ENCODE data around the gene CHRND. TPM values are rescaled to one million over a fixed set of nuclear protein-coding genes. Genes with fewer than 3 reads are reported as not detected.

CHRND gene
- total RNA-seq (2014; rRNA removed; shearing (Covaris generic); ENCODE audit: low replicate concordance), result not detected in 2 replicates

GRCh38 chr2:232525791-232526371 lies at the start of gene CHRND:
Gene CHRND (plus strand): TSS chr2:232526160. CDS start chr2:232526216, 56 bp downstream.
- Histone ChIP-seq H3K27me3 (ENCODE audit: low read length) (no peaks in the 10 kb centered on the region), H3K27ac (ENCODE audit: low read length) (no peak within 1 kb of the TSS), H3K9ac (ENCODE audit: low read length) (no peak within 1 kb of the TSS), H3K9me2 (replicated peaks; ENCODE audit: insufficient read depth, low read length) (no peaks in the 10 kb centered on the region), H3K9me3 (ENCODE audit: low read length) (no peaks in the 10 kb centered on the region), H3K4me2 (ENCODE audit: low read depth, low read length, poor library complexity, severe bottlenecking) (no peak within 1 kb of the TSS), H2AFZ (ENCODE audit: low read length) (no peak within 1 kb of the TSS), H4K20me1 (ENCODE audit: insufficient read depth, low read depth, low read length) (no peaks in the 10 kb centered on the region; the same call in 1 of the 2 replicates), H3K36me3 (ENCODE audit: insufficient read depth, low read length) (no peaks in the 10 kb centered on the region), H3K4me1 (ENCODE audit: low read length) (peaks cover 5% of the 10 kb centered on the region), H3K79me2 (ENCODE audit: low read length) (no peaks in the 10 kb centered on the region), H3K4me3 (ENCODE audit: low read length) (no peak within 1 kb of the TSS)
- DNase-seq, result no peak

- no peaks in the 10 kb centered on the region for H3K79me2 ChIP-seq (ENCODE audit: low read length)
- H3K9me3 ChIP-seq (ENCODE audit: low read length), result no peaks in the 10 kb centered on the region
- no peaks in the 10 kb centered on the region for H3K36me3 ChIP-seq (ENCODE audit: insufficient read depth, low read length)
- H3K4me3 ChIP-seq (ENCODE audit: low read length), result no peak overlapping the region
- H3K27ac ChIP-seq (ENCODE audit: low read length), result no peak overlapping the region
- no peak overlapping the region for H2AFZ ChIP-seq (ENCODE audit: low read length)
- H3K4me2 ChIP-seq (ENCODE audit: low read depth, low read length, poor library complexity, severe bottlenecking), result no peak overlapping the region
- H3K4me1 ChIP-seq (ENCODE audit: low read length), result no peaks in the 10 kb centered on the region
- no peaks in the 10 kb centered on the region for H3K9me2 ChIP-seq (replicated peaks; ENCODE audit: insufficient read depth, low read length)
- no peaks in the 10 kb centered on the region for H3K27me3 ChIP-seq (ENCODE audit: low read length)
- no peaks in the 10 kb centered on the region for H4K20me1 ChIP-seq (ENCODE audit: insufficient read depth, low read depth, low read length)
- H3K9ac ChIP-seq (ENCODE audit: low read length), result no peak overlapping the region
- DNase-seq, result no peak
These were observed 49.2 kb upstream of the CHRND start for GRCh38 chr2:232476791-232477190.

DNA sequence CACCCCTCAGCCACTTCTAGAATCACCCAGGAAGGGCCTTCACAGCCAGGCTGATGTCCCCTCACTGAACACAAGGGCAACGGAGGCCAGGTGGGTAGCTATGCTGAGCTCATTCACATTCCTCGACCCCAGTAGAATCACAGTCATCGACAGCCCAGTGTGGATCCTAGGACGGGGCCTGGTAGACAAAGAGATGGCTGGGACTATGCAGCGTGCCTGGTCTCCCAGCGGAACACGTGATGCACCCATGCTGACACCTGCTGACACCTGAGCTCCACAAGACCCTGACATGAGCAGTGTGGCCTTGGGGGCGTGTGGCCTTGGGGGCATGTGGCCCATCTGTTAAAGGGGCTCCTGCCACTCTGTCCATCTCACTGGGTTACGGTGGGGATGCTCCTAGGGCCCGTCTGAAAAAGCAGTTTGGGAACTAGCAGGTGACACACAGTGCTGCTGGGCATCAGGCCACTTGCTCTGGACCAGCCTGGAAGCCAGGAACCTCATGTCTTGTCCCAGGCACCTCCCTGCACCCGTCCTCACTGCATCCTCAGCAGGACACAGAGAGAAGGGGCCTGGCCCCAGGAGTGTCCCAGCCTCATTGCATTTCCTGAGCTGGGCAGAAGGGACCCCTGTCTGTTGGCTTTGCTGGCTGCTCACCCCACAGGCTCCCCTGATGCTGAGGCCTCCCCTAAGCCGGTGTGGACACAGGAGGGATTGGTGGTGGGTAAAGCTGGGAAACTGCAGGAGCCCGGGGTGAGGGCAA lies 48.0 kb upstream of the CHRND start:
- no peaks in the 10 kb centered on the region for H4K20me1 ChIP-seq (ENCODE audit: insufficient read depth, low read depth, low read length)
- DNase-seq, result no peak
- H3K9ac ChIP-seq (ENCODE audit: low read length), result no peak overlapping the region
- no peaks in the 10 kb centered on the region for H3K27me3 ChIP-seq (ENCODE audit: low read length)
- H3K4me2 ChIP-seq (ENCODE audit: low read depth, low read length, poor library complexity, severe bottlenecking), result no peak overlapping the region
- no peak overlapping the region for H2AFZ ChIP-seq (ENCODE audit: low read length)
- H3K27ac ChIP-seq (ENCODE audit: low read length), result no peak overlapping the region
- H3K9me3 ChIP-seq (ENCODE audit: low read length), result no peaks in the 10 kb centered on the region
- no peaks in the 10 kb centered on the region for H3K4me1 ChIP-seq (ENCODE audit: low read length)
- H3K36me3 ChIP-seq (ENCODE audit: insufficient read depth, low read length), result no peaks in the 10 kb centered on the region
- no peaks in the 10 kb centered on the region for H3K79me2 ChIP-seq (ENCODE audit: low read length)
- no peaks in the 10 kb centered on the region for H3K9me2 ChIP-seq (replicated peaks; ENCODE audit: insufficient read depth, low read length)
- no peak overlapping the region for H3K4me3 ChIP-seq (ENCODE audit: low read length)

GRCh38 chr2:232478571-232479340 lies 47.2 kb upstream of the CHRND start:
- no peaks in the 10 kb centered on the region for H3K27me3 ChIP-seq (ENCODE audit: low read length)
- no peak for DNase-seq
- no peak overlapping the region for H3K9ac ChIP-seq (ENCODE audit: low read length)
- no peak overlapping the region for H3K27ac ChIP-seq (ENCODE audit: low read length)
- no peaks in the 10 kb centered on the region for H3K79me2 ChIP-seq (ENCODE audit: low read length)
- H3K4me3 ChIP-seq (ENCODE audit: low read length), result no peak overlapping the region
- no peak overlapping the region for H3K4me2 ChIP-seq (ENCODE audit: low read depth, low read length, poor library complexity, severe bottlenecking)
- no peaks in the 10 kb centered on the region for H4K20me1 ChIP-seq (ENCODE audit: insufficient read depth, low read depth, low read length)
- no peaks in the 10 kb centered on the region for H3K9me2 ChIP-seq (replicated peaks; ENCODE audit: insufficient read depth, low read length)
- H2AFZ ChIP-seq (ENCODE audit: low read length), result no peak overlapping the region
- H3K9me3 ChIP-seq (ENCODE audit: low read length), result no peaks in the 10 kb centered on the region
- no peaks in the 10 kb centered on the region for H3K4me1 ChIP-seq (ENCODE audit: low read length)
- no peaks in the 10 kb centered on the region for H3K36me3 ChIP-seq (ENCODE audit: insufficient read depth, low read length)

GRCh38 chr2:232479341-232480200 lies 46.4 kb upstream of the CHRND start:
- H3K4me1 ChIP-seq (ENCODE audit: low read length), result no peaks in the 10 kb centered on the region
- H3K4me2 ChIP-seq (ENCODE audit: low read depth, low read length, poor library complexity, severe bottlenecking), result no peak overlapping the region
- H4K20me1 ChIP-seq (ENCODE audit: insufficient read depth, low read depth, low read length), result no peaks in the 10 kb centered on the region
- no peak overlapping the region for H2AFZ ChIP-seq (ENCODE audit: low read length)
- H3K79me2 ChIP-seq (ENCODE audit: low read length), result no peaks in the 10 kb centered on the region
- DNase-seq, result no peak
- H3K27ac ChIP-seq (ENCODE audit: low read length), result no peak overlapping the region
- no peak overlapping the region for H3K9ac ChIP-seq (ENCODE audit: low read length)
- H3K4me3 ChIP-seq (ENCODE audit: low read length), result no peak overlapping the region
- H3K9me3 ChIP-seq (ENCODE audit: low read length), result no peaks in the 10 kb centered on the region
- H3K9me2 ChIP-seq (replicated peaks; ENCODE audit: insufficient read depth, low read length), result no peaks in the 10 kb centered on the region
- H3K36me3 ChIP-seq (ENCODE audit: insufficient read depth, low read length), result no peaks in the 10 kb centered on the region
- no peaks in the 10 kb centered on the region for H3K27me3 ChIP-seq (ENCODE audit: low read length)

- H3K9me2 ChIP-seq (replicated peaks; ENCODE audit: insufficient read depth, low read length), result no peaks in the 10 kb centered on the region
- no peaks in the 10 kb centered on the region for H3K79me2 ChIP-seq (ENCODE audit: low read length)
- H3K27me3 ChIP-seq (ENCODE audit: low read length), result no peaks in the 10 kb centered on the region
- H3K36me3 ChIP-seq (ENCODE audit: insufficient read depth, low read length), result no peaks in the 10 kb centered on the region
- no peak for DNase-seq
- H3K27ac ChIP-seq (ENCODE audit: low read length), result no peak overlapping the region
- H3K4me2 ChIP-seq (ENCODE audit: low read depth, low read length, poor library complexity, severe bottlenecking), result no peak overlapping the region
- no peak overlapping the region for H3K4me3 ChIP-seq (ENCODE audit: low read length)
- H2AFZ ChIP-seq (ENCODE audit: low read length), result no peak overlapping the region
- no peaks in the 10 kb centered on the region for H4K20me1 ChIP-seq (ENCODE audit: insufficient read depth, low read depth, low read length)
- H3K4me1 ChIP-seq (ENCODE audit: low read length), result no peaks in the 10 kb centered on the region
- H3K9me3 ChIP-seq (ENCODE audit: low read length), result no peaks in the 10 kb centered on the region
- no peak overlapping the region for H3K9ac ChIP-seq (ENCODE audit: low read length)
These were observed 45.5 kb upstream of the CHRND start for GRCh38 chr2:232480201-232481190.

All from Karpas-422 (cell line).